Colonic mucosa (tissue), 4 donors: ENCODE data around the gene PIP5K1C. TPM values are rescaled to one million over a fixed set of nuclear protein-coding genes. Genes with fewer than 3 reads are reported as not detected.

Experiments
- DNase-seq: peaks from one replicate; pipeline ENCODE4 v3.0.0-alpha.2; 2020
- H3K27ac ChIP-seq: fragments of 200-600 bp; one replicate; pipeline ENCODE4 v1.8.0; 2021
- H3K27me3 ChIP-seq: fragments of 200-600 bp; one replicate; pipeline ENCODE4 v1.8.0; 2021
- H3K36me3 ChIP-seq: fragments of 200-600 bp; one replicate; pipeline ENCODE4 v1.8.0; 2021
- H3K4me1 ChIP-seq: fragments of 200-600 bp; one replicate; pipeline ENCODE4 v1.8.0; 2021; ENCODE audit warnings: mild to moderate bottlenecking
- H3K4me3 ChIP-seq: fragments of 200-600 bp; one replicate; pipeline ENCODE4 v1.8.0; 2021
- H3K9ac ChIP-seq, 2 donors: one replicate each; pipeline ENCODE4 v1.7.0; 2013; ENCODE audit warnings: control low read depth in 2 of 2, low read depth in 2 of 2, low read length in 2 of 2
- H3K9me3 ChIP-seq: fragments of 200-600 bp; one replicate; pipeline ENCODE4 v1.8.0; 2021
- intact Hi-C: fragments of 100-400 bp; cut with DNase I; formaldehyde crosslinking; loops from one replicate; pipeline ENCODE4 v1.14.1; 2022
- total RNA-seq, 2 donors: library from RNA; stranded (reverse); fragmentation: NEBNext Ultra II Directional in 1 of 2; extraction: Animal tissue kit (Norgen Biotek cat#: 25700) in 1 of 2; gene quantifications; one replicate each; pipeline ENCODE4 v1.2.1, GENCODE V29; 2021
- TF ChIP-seq, protein P1 (sequence below): fragments of 200-600 bp; IDR thresholded peaks from one replicate; pipeline ENCODE4 v1.8.0; 2022; ENCODE audit warnings: antibody characterized with exemption, mild to moderate bottlenecking
- donor health status: healthy.
- donor health status: DM: no; HTN: no; CAD: no.
- donor health status: DM: no; HTN: no; CAD: no.

PIP5K1C gene
- total RNA-seq, 2 donors from 2014 or later: 22.8 to 31.2 TPM

DNA sequence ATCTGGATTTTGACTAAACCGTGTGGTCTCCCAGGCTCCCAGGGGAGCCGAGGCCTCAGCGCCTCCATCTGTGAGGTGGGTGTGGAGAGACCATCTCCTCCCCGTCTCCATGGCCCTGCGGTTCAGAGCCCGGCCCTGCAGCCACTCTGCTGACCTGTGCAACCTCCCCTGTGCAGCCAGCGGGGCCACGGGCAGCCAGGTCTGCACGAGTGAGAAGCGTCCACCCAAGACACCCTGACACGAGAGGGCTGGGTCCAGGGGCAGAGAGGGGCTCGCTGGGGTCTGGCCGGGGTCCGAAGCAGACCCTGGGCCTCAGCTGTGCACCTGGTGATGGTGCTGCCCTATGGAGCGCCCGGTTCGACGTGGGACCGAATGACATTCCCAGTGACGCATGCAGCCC is 63.3 kb downstream of the PIP5K1C start:
- Histone ChIP-seq H3K9ac (no peak overlapping the region), H3K27ac (no peak overlapping the region), H3K4me3 (no peak overlapping the region), H3K36me3 (no peaks in the 10 kb centered on the region), H3K4me1 (no peaks in the 10 kb centered on the region), H3K27me3 (no peaks in the 10 kb centered on the region), H3K9me3 (no peaks in the 10 kb centered on the region)
- TF ChIP-seq, protein P1, sequence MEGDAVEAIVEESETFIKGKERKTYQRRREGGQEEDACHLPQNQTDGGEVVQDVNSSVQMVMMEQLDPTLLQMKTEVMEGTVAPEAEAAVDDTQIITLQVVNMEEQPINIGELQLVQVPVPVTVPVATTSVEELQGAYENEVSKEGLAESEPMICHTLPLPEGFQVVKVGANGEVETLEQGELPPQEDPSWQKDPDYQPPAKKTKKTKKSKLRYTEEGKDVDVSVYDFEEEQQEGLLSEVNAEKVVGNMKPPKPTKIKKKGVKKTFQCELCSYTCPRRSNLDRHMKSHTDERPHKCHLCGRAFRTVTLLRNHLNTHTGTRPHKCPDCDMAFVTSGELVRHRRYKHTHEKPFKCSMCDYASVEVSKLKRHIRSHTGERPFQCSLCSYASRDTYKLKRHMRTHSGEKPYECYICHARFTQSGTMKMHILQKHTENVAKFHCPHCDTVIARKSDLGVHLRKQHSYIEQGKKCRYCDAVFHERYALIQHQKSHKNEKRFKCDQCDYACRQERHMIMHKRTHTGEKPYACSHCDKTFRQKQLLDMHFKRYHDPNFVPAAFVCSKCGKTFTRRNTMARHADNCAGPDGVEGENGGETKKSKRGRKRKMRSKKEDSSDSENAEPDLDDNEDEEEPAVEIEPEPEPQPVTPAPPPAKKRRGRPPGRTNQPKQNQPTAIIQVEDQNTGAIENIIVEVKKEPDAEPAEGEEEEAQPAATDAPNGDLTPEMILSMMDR: no peak
- DNase-seq: no peak
- intact Hi-C loops: no loop called here

DNA sequence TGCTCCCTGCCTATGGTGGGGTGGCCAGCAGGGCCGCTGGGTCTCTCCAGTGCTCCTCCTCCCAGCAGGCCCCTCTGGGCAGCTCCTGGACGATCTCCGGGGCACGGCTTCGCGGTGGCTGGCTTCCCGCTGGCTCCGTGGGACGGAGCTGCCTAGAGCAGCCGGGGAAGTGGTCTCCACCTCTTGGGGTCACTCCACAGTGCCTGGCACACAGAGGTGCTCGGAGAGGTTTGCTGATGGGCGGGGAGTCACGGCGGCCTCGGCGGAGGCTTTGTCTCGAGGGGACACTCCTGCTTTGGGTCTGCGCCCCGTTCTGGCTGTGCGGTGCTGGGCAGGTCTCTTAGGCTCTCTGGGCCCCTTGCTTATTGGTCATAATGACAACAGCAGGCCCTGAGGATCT is 63.8 kb downstream of the PIP5K1C start:
- TF ChIP-seq, protein P1: no peak
- H3K9me3 ChIP-seq: no peaks in the 10 kb centered on the region
- H3K36me3 ChIP-seq: no peaks in the 10 kb centered on the region
- intact Hi-C loops: no loop called here
- H3K27me3 ChIP-seq: no peaks in the 10 kb centered on the region
- DNase-seq: no peak
- no peaks in the 10 kb centered on the region for H3K4me1 ChIP-seq
- H3K4me3 ChIP-seq: no peak overlapping the region
- no peak overlapping the region for H3K9ac ChIP-seq
- no peak overlapping the region for H3K27ac ChIP-seq

DNA sequence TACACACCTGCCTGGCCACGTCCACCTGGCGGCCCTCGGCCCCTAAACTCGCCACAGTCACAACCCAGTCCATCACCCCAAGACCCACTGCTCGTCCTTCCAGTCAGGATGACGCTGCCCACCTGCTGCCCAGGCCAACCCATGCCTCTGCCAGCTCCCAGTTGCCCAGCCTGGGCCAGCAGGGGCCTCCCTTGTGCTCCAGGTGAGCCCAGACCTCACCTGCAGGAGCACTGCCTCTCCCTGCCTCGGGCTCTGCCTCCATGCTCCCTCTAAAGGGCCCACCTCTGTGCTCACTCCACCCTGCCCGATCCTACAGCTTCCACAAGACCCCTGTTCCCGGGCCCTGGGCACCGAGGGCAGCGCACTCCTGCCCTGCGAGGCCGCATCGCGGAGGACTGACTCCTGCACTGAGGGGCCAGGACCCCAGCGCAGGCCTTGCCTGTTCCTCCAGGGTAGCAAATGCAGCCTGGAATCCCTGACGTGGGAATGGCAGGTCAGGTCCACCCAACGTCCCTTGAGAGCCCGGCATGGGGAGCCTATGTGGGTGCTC is 65.7 kb downstream of the PIP5K1C start:
- TF ChIP-seq, protein P1: no peak
- no peak overlapping the region for H3K27ac ChIP-seq
- H3K36me3 ChIP-seq: no peaks in the 10 kb centered on the region
- no peaks in the 10 kb centered on the region for H3K27me3 ChIP-seq
- no peak overlapping the region for H3K9ac ChIP-seq
- H3K4me3 ChIP-seq: no peak overlapping the region
- intact Hi-C loops: no loop called here
- DNase-seq: no peak
- no peaks in the 10 kb centered on the region for H3K9me3 ChIP-seq
- no peaks in the 10 kb centered on the region for H3K4me1 ChIP-seq

DNA sequence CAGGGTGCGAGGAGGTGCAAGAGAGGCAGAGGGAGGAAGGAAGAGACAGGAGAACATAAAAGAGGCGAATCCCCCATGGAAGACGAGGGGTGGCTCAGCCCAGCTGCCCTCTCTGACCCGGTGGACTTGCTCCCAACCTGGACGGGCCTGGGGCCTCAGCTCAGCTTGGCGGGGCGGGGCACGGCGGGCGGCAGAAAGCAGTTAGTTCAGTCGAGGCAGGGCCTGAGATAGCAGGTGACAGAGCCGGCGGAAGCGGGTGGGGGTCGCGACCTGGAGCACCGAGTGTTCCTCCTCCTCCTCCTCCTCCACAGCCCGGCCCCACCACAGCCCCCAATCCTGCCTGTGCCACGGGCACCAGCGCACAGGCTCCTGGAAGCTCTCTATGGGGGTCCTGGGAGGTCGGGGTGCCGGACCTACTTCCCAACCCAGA is 66.7 kb downstream of the PIP5K1C start:
- TF ChIP-seq, protein P1: no peak
- Histone ChIP-seq H3K9me3 (no peaks in the 10 kb centered on the region), H3K9ac (no peak overlapping the region), H3K4me1 (no peaks in the 10 kb centered on the region), H3K27ac (no peak overlapping the region), H3K27me3 (no peaks in the 10 kb centered on the region), H3K36me3 (no peaks in the 10 kb centered on the region), H3K4me3 (no peak overlapping the region)
- no peak for DNase-seq
- intact Hi-C loops: no loop called here

DNA sequence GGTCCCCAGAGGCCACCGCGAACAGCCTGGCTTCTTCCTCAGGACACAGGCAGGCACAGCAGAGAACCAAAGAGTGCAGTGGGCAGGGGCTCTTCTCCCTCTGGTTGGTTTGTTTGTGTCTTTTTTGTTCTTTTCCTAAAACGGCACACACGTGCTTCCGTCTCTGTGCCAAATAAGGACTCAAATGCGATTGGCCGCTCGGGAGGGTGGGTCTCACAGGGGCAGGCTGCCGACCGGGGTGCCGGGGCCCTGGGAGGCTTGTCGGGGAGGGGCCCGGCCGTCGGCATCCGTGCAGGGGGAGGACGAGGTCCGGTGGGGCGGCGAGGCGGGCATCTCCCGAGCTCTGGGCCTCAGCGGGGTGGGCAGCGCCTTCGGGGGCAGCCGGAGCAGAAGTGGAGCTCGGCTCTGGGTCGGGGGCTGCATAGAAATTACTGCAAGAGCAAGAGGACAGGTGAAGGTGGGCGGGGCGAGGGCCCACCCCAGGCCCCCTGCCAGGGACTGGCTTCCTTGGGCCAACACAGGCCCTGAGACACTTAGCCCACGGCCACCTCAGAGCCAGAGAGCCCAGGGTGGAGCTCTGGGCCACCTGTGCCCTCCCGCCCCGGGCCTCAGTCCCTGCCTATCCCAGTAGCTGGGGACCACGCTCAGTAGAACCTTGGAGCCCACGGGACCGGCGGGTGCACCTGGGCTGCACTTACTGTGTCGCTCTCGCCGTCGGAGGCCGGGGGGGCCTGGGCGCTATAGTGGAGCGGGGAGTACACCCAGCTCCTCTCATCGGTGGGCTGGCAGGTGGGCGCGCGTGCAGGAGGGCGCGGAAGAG is 67.3 kb downstream of the PIP5K1C start:
- TF ChIP-seq, protein P1: no peak
- Histone ChIP-seq H3K27me3 (no peaks in the 10 kb centered on the region), H3K9me3 (no peaks in the 10 kb centered on the region), H3K27ac (no peak overlapping the region), H3K9ac (no peak overlapping the region), H3K36me3 (no peaks in the 10 kb centered on the region), H3K4me1 (no peaks in the 10 kb centered on the region), H3K4me3 (no peak overlapping the region)
- intact Hi-C loops: no loop called here
- no peak for DNase-seq
